Mucosa of descending colon (tissue), 3 donors: ENCODE measurements around the gene EPB41L1. TPM values are rescaled to one million over a fixed set of nuclear protein-coding genes. Genes with fewer than 3 reads are reported as not detected.

Experiments
- ATAC-seq: fragments of 200-7000 bp; cut with Tn5 transposase; one replicate; pipeline ENCODE4 v1.9.1; 2020; ENCODE audit warnings: mild to moderate bottlenecking, moderate library complexity
- DNase-seq, 3 donors: peaks; one replicate each; pipeline ENCODE4 v3.0.0-alpha.2; 2020
- H3K36me3 ChIP-seq: fragments of 200-600 bp; one replicate; pipeline ENCODE4 v1.8.0; 2021; ENCODE audit warnings: low read depth, mild to moderate bottlenecking
- H3K4me1 ChIP-seq: fragments of 200-600 bp; one replicate; pipeline ENCODE4 v1.8.0; 2021; ENCODE audit warnings: low read depth, mild to moderate bottlenecking
- H3K4me3 ChIP-seq: fragments of 200-600 bp; one replicate; pipeline ENCODE4 v1.8.0; 2021; ENCODE audit warnings: mild to moderate bottlenecking
- H3K9me3 ChIP-seq: fragments of 200-600 bp; one replicate; pipeline ENCODE4 v1.8.0; 2021; ENCODE audit warnings: mild to moderate bottlenecking
- intact Hi-C, 2 donors: fragments of 100-400 bp; cut with DNase I in 1 of 2; cut with micrococcal nuclease in 1 of 2; formaldehyde crosslinking; loops; one replicate each; pipeline versions ENCODE4 v1.11.0 to v1.11.1; 2022; cut with DNase I, micrococcal nuclease
- total RNA-seq, 3 donors: library from RNA; stranded (reverse); fragmentation: NEBNext Ultra II Directional in 2 of 3; extraction: Animal tissue kit (Norgen Biotek cat#: 25700) in 2 of 3; gene quantifications; one replicate each; pipeline versions ENCODE4 v1.2.1 to v1.2.4, GENCODE V29; 2021 to 2023
- TF ChIP-seq, protein P1 (sequence below): fragments of 200-600 bp; IDR thresholded peaks from one replicate; pipeline ENCODE4 v1.8.0; 2022; ENCODE audit warnings: antibody characterized with exemption, mild to moderate bottlenecking
- donor health status: DM: no; HTN: no; CAD: no; lungs with moderate emphysema.
- donor health status: DM: no; HTN: no; CAD: no.
- donor health status: DM: no; HTN: yes; CAD: no.

EPB41L1 gene
- total RNA-seq, 3 donors from 2014 or later = 41.0 to 95.3 (median 71.7) TPM

DNA sequence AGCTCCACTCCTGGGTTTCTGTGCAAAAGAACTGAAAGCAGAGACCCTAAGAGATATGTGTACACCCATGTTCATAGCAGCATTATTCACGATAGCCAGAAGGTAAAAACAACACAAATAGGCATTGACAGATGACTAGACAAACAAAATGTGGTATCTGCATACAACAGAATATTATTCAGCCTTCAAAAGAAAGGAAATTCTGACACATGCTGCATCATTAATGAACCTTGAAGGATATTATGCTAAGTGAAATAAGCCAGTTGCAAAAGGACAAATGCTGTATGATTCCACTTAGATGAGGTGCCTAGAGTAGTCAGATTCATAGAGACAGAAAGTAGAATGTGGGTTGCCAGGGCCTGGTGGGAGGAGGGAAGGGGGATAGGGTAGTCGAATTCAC lies 99.5 kb downstream of the EPB41L1 start:
- no peak for ATAC-seq
- intact Hi-C loops = no loop called here

DNA sequence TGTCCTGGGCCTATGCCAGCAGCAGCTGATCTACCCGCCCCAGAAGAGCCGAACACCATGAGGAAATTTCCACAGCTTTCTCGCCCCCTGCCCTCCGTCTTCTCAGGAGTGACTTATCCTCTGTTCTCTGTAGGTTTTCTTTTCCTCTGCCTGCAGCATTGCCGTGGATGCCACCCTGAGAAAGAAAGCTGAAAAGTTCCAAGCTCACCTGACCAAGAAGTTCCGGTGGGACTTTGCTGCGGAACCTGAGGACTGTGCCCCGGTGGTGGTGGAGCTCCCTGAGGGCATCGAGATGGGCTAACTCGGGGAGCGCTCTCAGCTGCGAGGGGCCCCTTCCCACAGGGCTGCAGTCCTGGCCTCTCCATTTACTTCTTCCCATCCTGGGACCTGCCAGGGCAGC lies 100.9 kb downstream of the EPB41L1 start:
- H3K9me3 ChIP-seq = no peaks in the 10 kb centered on the region
- TF ChIP-seq, protein P1, sequence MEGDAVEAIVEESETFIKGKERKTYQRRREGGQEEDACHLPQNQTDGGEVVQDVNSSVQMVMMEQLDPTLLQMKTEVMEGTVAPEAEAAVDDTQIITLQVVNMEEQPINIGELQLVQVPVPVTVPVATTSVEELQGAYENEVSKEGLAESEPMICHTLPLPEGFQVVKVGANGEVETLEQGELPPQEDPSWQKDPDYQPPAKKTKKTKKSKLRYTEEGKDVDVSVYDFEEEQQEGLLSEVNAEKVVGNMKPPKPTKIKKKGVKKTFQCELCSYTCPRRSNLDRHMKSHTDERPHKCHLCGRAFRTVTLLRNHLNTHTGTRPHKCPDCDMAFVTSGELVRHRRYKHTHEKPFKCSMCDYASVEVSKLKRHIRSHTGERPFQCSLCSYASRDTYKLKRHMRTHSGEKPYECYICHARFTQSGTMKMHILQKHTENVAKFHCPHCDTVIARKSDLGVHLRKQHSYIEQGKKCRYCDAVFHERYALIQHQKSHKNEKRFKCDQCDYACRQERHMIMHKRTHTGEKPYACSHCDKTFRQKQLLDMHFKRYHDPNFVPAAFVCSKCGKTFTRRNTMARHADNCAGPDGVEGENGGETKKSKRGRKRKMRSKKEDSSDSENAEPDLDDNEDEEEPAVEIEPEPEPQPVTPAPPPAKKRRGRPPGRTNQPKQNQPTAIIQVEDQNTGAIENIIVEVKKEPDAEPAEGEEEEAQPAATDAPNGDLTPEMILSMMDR = no peak
- H3K4me1 ChIP-seq = no peaks in the 10 kb centered on the region
- intact Hi-C loops = no loop called here
- H3K4me3 ChIP-seq = no peak overlapping the region
- DNase-seq (no peak), ATAC-seq (no peak)
- H3K36me3 ChIP-seq = no peaks in the 10 kb centered on the region

More for the DNA sequence above, 99.5 kb downstream of the EPB41L1 start:
- DNase-seq = no peak
- Histone ChIP-seq H3K9me3 (no peaks in the 10 kb centered on the region), H3K36me3 (no peaks in the 10 kb centered on the region), H3K4me3 (no peak overlapping the region), H3K4me1 (no peaks in the 10 kb centered on the region)
- TF ChIP-seq, protein P1 = no peak

DNA sequence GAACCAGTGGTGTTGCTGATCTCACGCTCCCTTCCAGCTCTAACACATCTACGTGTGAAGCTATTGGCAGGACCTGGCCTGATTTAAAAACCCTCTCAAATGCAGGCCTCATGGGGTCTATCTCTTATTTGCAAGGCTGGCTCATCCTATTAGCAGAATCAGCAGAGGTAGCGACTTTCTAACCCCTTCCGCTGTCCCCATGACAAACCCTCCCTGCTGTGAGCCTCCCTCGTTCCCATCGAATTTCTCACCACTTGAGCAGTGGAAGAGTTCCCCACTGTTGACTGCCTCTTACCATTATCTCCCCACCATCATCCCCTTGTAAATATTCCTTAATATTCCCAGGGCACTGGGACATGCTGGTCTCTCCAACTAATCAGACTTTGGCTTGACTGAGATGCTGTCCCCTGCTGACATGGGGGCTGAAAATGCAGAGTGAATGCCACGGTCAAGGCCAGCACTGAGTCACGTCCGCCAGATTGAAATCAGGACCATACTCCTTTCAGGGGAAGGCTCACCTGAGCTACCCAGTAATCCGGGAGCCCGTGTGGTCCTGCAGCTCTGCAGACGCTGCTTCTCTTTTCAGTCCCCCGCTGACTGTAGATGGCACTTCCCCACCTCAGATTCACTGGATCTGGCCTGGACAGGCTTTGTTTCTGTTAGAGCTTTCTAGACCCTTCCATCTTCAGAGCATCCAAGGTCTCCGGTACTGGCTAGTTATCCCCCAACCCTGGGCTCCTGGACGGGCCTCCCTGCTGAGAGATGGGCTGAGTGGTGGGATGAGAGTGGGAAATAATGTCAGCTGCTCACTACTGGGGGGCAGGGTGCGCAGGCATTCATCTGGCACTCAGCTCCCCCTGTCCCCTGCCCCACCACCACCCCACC lies 104.9 kb downstream of the EPB41L1 start:
- DNase-seq (no peak), ATAC-seq (no peak)
- no peaks in the 10 kb centered on the region for H3K36me3 ChIP-seq
- TF ChIP-seq, protein P1 = no peak
- H3K4me3 ChIP-seq = no peak overlapping the region
- H3K9me3 ChIP-seq = no peaks in the 10 kb centered on the region
- no peaks in the 10 kb centered on the region for H3K4me1 ChIP-seq
- intact Hi-C loops = no loop called here

DNA sequence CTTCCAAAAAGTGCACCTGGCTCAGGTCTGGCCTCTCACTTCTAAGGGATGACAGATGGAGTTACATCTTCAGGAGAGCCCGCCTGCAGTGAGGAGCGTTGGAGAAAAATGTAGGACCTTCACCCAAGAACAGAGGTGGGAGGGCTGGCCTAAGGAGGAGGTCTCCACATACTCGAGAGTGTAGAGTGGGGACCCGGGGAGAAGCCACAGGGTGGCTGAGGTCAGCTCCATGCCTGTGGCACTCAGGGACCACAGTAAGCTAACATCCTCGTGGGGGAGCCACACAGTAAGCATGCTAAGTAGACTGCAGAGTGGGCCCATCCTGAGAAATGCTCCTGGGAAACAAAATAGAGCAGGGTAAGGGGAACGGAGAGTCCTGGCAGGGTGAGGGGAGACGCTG lies 105.8 kb downstream of the EPB41L1 start:
- no peaks in the 10 kb centered on the region for H3K4me1 ChIP-seq
- no peaks in the 10 kb centered on the region for H3K36me3 ChIP-seq
- H3K9me3 ChIP-seq = no peaks in the 10 kb centered on the region
- no peak overlapping the region for H3K4me3 ChIP-seq
- DNase-seq = no peak
- ATAC-seq = no peak
- TF ChIP-seq, protein P1 = no peak
- intact Hi-C loops = no loop called here

DNA sequence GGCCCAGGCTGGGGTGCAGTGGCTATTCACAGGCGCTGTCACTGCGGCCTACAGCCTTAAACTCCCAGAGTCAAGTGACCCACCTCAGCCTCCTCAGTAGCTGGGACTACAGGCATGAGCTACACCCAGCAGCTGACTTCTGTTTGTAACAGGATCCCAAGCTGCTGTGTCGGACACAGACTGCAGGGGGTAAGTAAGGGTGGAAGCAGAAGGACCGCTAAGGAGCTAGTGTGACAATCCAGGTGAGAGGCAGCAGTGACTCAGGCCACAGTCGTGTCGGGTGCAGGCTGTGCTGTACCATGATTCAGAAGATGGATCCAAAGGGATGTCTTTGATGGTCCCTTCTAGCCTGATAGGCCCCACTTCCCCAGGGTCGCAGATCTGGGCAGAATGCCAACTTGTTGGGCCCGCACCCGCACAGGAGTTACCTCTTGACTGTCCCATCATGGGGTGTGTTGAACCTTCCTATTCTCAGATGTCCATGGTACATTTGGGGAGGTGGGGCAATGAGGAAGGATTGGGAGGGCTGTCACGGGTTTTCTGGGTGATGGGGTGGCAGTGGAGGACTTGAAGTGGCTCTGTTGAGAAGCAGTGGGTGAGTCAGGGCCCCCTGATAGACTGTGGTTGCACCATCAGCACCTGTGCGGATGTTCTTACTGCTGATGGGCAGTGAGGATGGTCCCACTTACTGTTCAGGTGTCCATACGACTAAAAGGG lies 107.0 kb downstream of the EPB41L1 start:
- Histone ChIP-seq H3K9me3 (no peaks in the 10 kb centered on the region), H3K4me1 (no peaks in the 10 kb centered on the region), H3K36me3 (no peaks in the 10 kb centered on the region), H3K4me3 (no peak overlapping the region)
- ATAC-seq (no peak), DNase-seq (no peak)
- intact Hi-C loops = no loop called here
- TF ChIP-seq, protein P1 = no peak
